GM12891 (cell line): ENCODE results near the gene CREB5.

Experiments
- POLR2A ChIP-seq: IDR thresholded peaks from 2 replicates; pipeline ENCODE4 v1.6.1; 2011; ENCODE audit warnings: low read depth, low read length, control low read depth
- POLR2AphosphoS5 ChIP-seq: IDR thresholded peaks from 2 replicates; pipeline ENCODE4 v1.6.1; 2011; ENCODE audit warnings: low read depth, low read length, control low read depth

GRCh38 chr7:28646376-28647075 is 234.2 kb downstream of the CREB5 start:
- TF ChIP-seq POLR2AphosphoS5, result no peak
- no peak for TF ChIP-seq POLR2A
